Ascending aorta (tissue), 2 donors: ENCODE measurements around the gene TERB1. TPM values are rescaled to one million over a fixed set of nuclear protein-coding genes. Genes with fewer than 3 reads are reported as not detected.

Experiments used
- DNase-seq, 2 donors: peaks; one replicate each; pipeline ENCODE4 v3.0.0-alpha.2; 2019; ENCODE audit warnings: low spot score in 2 of 2
- H3K27ac ChIP-seq, 2 donors: fragments of 200-600 bp; sonication (generic); one replicate each; pipeline ENCODE4 v1.5.1; 2016 to 2017; ENCODE audit warnings: mild to moderate bottlenecking in 1 of 2
- H3K27me3 ChIP-seq: fragments of 200-600 bp; sonication (generic); one replicate; pipeline ENCODE4 v1.5.1; 2017
- H3K36me3 ChIP-seq, 2 donors: fragments of 200-600 bp; sonication (generic); one replicate each; pipeline ENCODE4 v1.5.1; 2016
- H3K4me1 ChIP-seq, 2 donors: fragments of 200-600 bp; sonication (generic); one replicate each; pipeline ENCODE4 v1.5.1; 2016 to 2017; ENCODE audit warnings: mild to moderate bottlenecking in 1 of 2
- H3K4me3 ChIP-seq, 2 donors: fragments of 200-600 bp; sonication (generic); one replicate each; pipeline ENCODE4 v1.5.1; 2016 to 2017; ENCODE audit warnings: mild to moderate bottlenecking in 1 of 2
- H3K9me3 ChIP-seq, 2 donors: fragments of 200-600 bp; sonication (generic); one replicate each; pipeline ENCODE4 v1.5.1; 2016
- CTCF ChIP-seq, 3 experiments: fragments of 200-600 bp in 2 of 3; fragments of 450-650 bp in 1 of 3; sonication (generic) in 2 of 3; IDR thresholded peaks; one replicate each; pipeline ENCODE4 v1.5.1; 2016 to 2019; ENCODE audit warnings: antibody characterized with exemption in 3 of 3, mild to moderate bottlenecking in 1 of 3, moderate library complexity in 1 of 3
- intact Hi-C: fragments of 100-400 bp; cut with DNase I; formaldehyde crosslinking; loops from one replicate; pipeline ENCODE4 v1.15.1; 2023
- total RNA-seq: library from RNA; depleted of rRNA; stranded (reverse); fragments of >200 nt; gene quantifications from one replicate; pipeline ENCODE4 v1.1.0, GENCODE V29; 2016

TERB1 gene
- total RNA-seq, 1 donor from 2014 or later, result not detected

- Histone ChIP-seq H3K36me3 (no peaks in the 10 kb centered on the region), H3K4me3 (no peak overlapping the region), H3K9me3 (no peaks in the 10 kb centered on the region), H3K4me1 (no peaks in the 10 kb centered on the region), H3K27me3 (no peaks in the 10 kb centered on the region), H3K27ac (no peak overlapping the region)
- DNase-seq, result no peak
- no peak for TF ChIP-seq CTCF (IDR thresholded peaks at IDR 0.05)
- intact Hi-C loops, result no loop called here
Observed at GRCh38 chr16:66786551-66786950, 14.8 kb downstream of the TERB1 start.

GRCh38 chr16:66776457-66776856, 24.9 kb downstream of the TERB1 start:
- H3K4me1 ChIP-seq, result no peaks in the 10 kb centered on the region
- no peaks in the 10 kb centered on the region for H3K36me3 ChIP-seq
- no peak for TF ChIP-seq CTCF (IDR thresholded peaks at IDR 0.05)
- H3K27me3 ChIP-seq, result no peaks in the 10 kb centered on the region
- no peak overlapping the region for H3K27ac ChIP-seq
- no peak overlapping the region for H3K4me3 ChIP-seq
- no peak for DNase-seq
- intact Hi-C loops, result no loop called here
- no peaks in the 10 kb centered on the region for H3K9me3 ChIP-seq

GRCh38 chr16:66774981-66775380, 26.4 kb downstream of the TERB1 start:
- TF ChIP-seq CTCF (IDR thresholded peaks at IDR 0.05), result no peak
- no peaks in the 10 kb centered on the region for H3K4me1 ChIP-seq
- no peaks in the 10 kb centered on the region for H3K9me3 ChIP-seq
- H3K4me3 ChIP-seq, result no peak overlapping the region
- H3K27me3 ChIP-seq, result no peaks in the 10 kb centered on the region
- H3K27ac ChIP-seq, result no peak overlapping the region
- H3K36me3 ChIP-seq, result no peaks in the 10 kb centered on the region
- no peak for DNase-seq
- intact Hi-C loops, result no loop called here

GRCh38 chr16:66758086-66758485, 43.3 kb downstream of the TERB1 start:
- no peaks in the 10 kb centered on the region for H3K27me3 ChIP-seq
- intact Hi-C loops, result no loop called here
- TF ChIP-seq CTCF (IDR thresholded peaks at IDR 0.05), result no peak
- H3K4me1 ChIP-seq, result no peaks in the 10 kb centered on the region
- H3K9me3 ChIP-seq, result no peaks in the 10 kb centered on the region
- H3K36me3 ChIP-seq, result no peaks in the 10 kb centered on the region
- no peak overlapping the region for H3K27ac ChIP-seq
- DNase-seq, result no peak
- H3K4me3 ChIP-seq, result no peak overlapping the region

GRCh38 chr16:66754819-66755218, 46.6 kb downstream of the TERB1 start:
- intact Hi-C loops, result loop anchor here (5.0 kb wide), 2 partner anchors 93 to 148 kb away; no protein-coding TSS in a partner anchor
- Histone ChIP-seq H3K27me3 (no peaks in the 10 kb centered on the region), H3K9me3 (no peaks in the 10 kb centered on the region), H3K4me3 (no peak overlapping the region), H3K4me1 (peaks cover 6 to 12% of the 10 kb centered on the region in 2 donors), H3K36me3 (no peaks in the 10 kb centered on the region), H3K27ac (no peak overlapping the region)
- no peak for TF ChIP-seq CTCF (IDR thresholded peaks at IDR 0.05)
- DNase-seq, result no peak

- Histone ChIP-seq H3K4me3 (no peak overlapping the region), H3K36me3 (peaks cover 0 to under 1% of the 10 kb centered on the region in 2 donors), H3K27me3 (no peaks in the 10 kb centered on the region), H3K27ac (no peak overlapping the region), H3K9me3 (no peaks in the 10 kb centered on the region), H3K4me1 (peaks cover 6 to 17% of the 10 kb centered on the region in 2 donors)
- no peak for TF ChIP-seq CTCF (IDR thresholded peaks at IDR 0.05)
- intact Hi-C loops, result loop anchor here (5.0 kb wide), 2 partner anchors 92 to 147 kb away; no protein-coding TSS in a partner anchor
- no peak for DNase-seq
Observed at GRCh38 chr16:66754211-66754610, 47.2 kb downstream of the TERB1 start.
